OCI-LY1 (cell line): ENCODE measurements around the gene KCNH2.

Source experiments
- CTCF ChIP-seq: fragments of 200-600 bp; sonication (generic), shearing (Covaris generic); IDR thresholded peaks from 2 replicates; pipeline ENCODE4 v1.5.1; 2017; ENCODE audit warnings: mild to moderate bottlenecking, antibody characterized with exemption, low read length, moderate library complexity, mixed read lengths
- EZH2 ChIP-seq: fragments of 200-600 bp; sonication (generic), shearing (Covaris generic); IDR thresholded peaks from 2 replicates; pipeline ENCODE4 v1.8.0; 2017; ENCODE audit warnings: borderline replicate concordance, mixed run types, mild to moderate bottlenecking, antibody characterized with exemption, low read length, moderate library complexity, mixed read lengths

GRCh38 chr7:150949971-150950491, 28.1 kb downstream of the KCNH2 start:
- no peak for TF ChIP-seq EZH2
- no peak for TF ChIP-seq CTCF
